ENCODE measurements around the gene MEF2B.
"Not testable (repeated sequence)": the region's sequence is repeated elsewhere in the genome, so short reads cannot be mapped to it uniquely, and the experiment has no call there.

The MEF2B gene

GRCh38 chr19:19126102-19126501, 44.0 kb downstream of the MEF2B start:
- DNase-seq (ENCODE audit: low read depth): no peak

GRCh38 chr19:19123386-19123785, 46.7 kb downstream of the MEF2B start:
- DNase-seq (ENCODE audit: low read depth): no peak

GRCh38 chr19:19122902-19123301, 47.2 kb downstream of the MEF2B start:
- no peak for DNase-seq (ENCODE audit: low read depth)

GRCh38 chr19:19121371-19121770, 48.7 kb downstream of the MEF2B start:
- no peak for DNase-seq (ENCODE audit: low read depth)

- peak; percentile 59 for DNase-seq (ENCODE audit: low read depth)
Observed at GRCh38 chr19:19120308-19121231, 49.5 kb downstream of the MEF2B start.

GRCh38 chr19:19119325-19120237, 50.5 kb downstream of the MEF2B start:
- no peak for DNase-seq (ENCODE audit: low read depth)

GRCh38 chr19:19115954-19116353, 54.1 kb downstream of the MEF2B start:
- DNase-seq (ENCODE audit: low read depth): no peak

GRCh38 chr19:19113040-19113626, 56.9 kb downstream of the MEF2B start:
- DNase-seq (ENCODE audit: low read depth): no peak

GRCh38 chr19:19111967-19112580, 58.0 kb downstream of the MEF2B start:
- DNase-seq (ENCODE audit: low read depth): no peak

- DNase-seq (ENCODE audit: low read depth): no peak
Observed at GRCh38 chr19:19111136-19111835, 58.8 kb downstream of the MEF2B start.

GRCh38 chr19:19110410-19111135, 59.5 kb downstream of the MEF2B start:
- no peak for DNase-seq (ENCODE audit: low read depth)

GRCh38 chr19:19109601-19110000, 60.5 kb downstream of the MEF2B start:
- DNase-seq (ENCODE audit: low read depth): no peak

- no peak for DNase-seq (ENCODE audit: low read depth)
Observed at GRCh38 chr19:19107654-19108053, 62.4 kb downstream of the MEF2B start.

GRCh38 chr19:19106938-19107337, 63.1 kb downstream of the MEF2B start:
- not testable (repeated sequence) for DNase-seq (ENCODE audit: low read depth)

- DNase-seq (ENCODE audit: low read depth): no peak
Observed at GRCh38 chr19:19106056-19106551, 64.0 kb downstream of the MEF2B start.

- peak; percentile 38 for DNase-seq (ENCODE audit: low read depth)
Observed at GRCh38 chr19:19105365-19106055, 64.6 kb downstream of the MEF2B start.

- DNase-seq (ENCODE audit: low read depth): no peak
Observed at GRCh38 chr19:19103167-19103566, 66.9 kb downstream of the MEF2B start.

GRCh38 chr19:19102566-19102965, 67.5 kb downstream of the MEF2B start:
- DNase-seq (ENCODE audit: low read depth): not testable (repeated sequence)

- DNase-seq (ENCODE audit: low read depth): no peak
Observed at GRCh38 chr19:19101540-19101939, 68.5 kb downstream of the MEF2B start.
